GM19372 (cell line): Measurements from ENCODE around the gene SYTL5.

Source experiments
- ATAC-seq: cut with Tn5 transposase; IDR thresholded peaks from one replicate; pipeline ENCODE4 v1.9.1; 2021; ENCODE audit warnings: mild to moderate bottlenecking, low read depth, moderate library complexity; ENCODE audit not compliant: unreplicated experiment

SYTL5 gene

GRCh38 chrX:38018766-38019425 is 12.5 kb downstream of the SYTL5 start:
- ATAC-seq: no peak

DNA sequence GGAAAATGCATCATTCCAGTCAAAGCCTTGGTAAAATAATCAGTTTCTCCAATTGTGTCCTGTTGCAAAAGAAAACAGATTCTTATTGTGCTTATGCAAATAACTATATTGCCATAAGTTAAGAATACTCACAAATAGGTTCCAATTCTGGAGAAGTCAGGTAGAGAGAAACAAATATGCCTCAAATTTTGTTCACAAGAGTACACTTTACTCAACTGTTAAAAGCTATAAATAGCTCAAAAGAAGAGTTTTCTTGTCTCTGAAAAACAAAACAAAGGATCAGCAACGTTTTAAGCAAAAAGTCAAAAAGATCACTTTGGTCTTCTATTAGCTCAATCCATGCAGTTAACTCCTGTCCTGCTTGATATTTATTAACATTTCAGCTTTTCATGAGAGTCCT is 21.9 kb downstream of the SYTL5 start:
- ATAC-seq: no peak

DNA sequence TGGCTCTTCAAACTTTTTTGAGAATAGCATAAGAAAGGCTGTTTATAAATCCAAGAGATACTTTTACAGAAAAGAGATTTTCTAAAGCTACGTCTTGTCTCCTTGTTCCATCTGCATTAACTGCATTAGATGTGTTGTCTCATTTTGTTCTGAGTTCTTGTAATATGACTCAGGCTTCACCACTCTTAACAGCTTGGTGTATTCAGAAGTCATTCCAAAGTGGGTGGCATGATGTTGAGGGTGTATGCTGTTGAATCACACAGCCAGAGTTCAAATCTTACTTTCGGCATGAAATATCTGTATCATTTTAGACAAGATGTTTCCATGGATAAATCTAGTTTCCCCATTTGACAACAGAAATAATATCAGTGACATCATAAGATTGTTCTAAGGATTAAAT is 30.1 kb downstream of the SYTL5 start:
- no peak for ATAC-seq

DNA sequence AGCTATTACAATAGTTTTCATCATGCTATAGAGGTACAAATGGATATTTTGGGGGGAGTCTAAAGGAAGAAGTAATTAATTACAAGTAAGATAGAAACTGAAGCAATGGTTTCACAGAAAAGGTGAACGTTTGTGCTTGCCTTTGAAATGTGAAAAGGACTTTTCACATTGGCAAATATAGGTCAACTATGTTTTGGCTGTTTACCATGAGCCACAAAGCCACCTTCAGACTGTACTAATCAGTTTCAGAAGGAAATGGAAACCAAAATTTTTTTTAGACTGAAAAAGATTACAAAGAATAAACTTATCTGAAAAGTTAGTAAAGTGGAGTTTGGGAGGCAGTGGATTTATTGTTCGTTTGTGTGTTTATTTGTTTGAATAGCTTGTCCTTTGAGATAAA is 32.1 kb downstream of the SYTL5 start:
- ATAC-seq: no peak

DNA sequence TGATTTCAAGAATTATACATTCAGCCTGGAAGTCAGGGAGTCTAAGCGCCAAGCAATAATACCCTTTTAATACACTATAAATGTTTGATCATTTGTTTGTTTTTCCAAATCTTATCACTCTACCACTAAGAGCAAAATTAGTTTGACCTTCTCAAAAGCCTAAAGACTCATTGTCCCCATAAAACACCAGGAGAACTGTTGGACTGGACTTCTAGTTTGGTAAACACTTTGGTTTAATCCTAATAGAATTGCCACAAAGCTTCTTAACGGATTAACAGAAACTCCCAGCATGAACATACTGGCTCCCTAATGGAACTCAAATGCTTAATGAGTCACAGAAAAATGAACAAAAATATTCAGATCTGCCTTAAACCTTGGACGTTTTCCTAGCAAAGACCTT is 34.9 kb downstream of the SYTL5 start:
- ATAC-seq: no peak

DNA sequence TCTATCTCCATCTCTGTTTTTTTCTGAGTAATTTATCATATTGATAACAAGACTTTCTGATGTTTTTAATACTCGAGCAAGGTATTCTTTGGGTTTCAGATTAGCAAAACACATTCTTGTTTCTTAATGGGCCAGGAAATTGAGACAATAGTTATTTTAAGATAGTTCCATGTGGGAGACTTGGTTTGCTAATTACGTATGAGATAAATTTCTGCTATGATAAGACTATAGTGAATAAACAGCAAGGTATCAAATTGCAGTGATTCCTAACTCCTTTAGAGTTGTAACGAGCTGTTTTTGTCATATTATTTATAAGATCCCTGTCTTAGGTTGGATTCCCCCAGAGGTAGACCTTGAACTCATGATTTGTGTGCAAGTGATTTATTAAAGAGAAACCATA is 38.3 kb downstream of the SYTL5 start:
- no peak for ATAC-seq

- ATAC-seq: no peak
Observed at GRCh38 chrX:38045538-38046096, 39.3 kb downstream of the SYTL5 start.

DNA sequence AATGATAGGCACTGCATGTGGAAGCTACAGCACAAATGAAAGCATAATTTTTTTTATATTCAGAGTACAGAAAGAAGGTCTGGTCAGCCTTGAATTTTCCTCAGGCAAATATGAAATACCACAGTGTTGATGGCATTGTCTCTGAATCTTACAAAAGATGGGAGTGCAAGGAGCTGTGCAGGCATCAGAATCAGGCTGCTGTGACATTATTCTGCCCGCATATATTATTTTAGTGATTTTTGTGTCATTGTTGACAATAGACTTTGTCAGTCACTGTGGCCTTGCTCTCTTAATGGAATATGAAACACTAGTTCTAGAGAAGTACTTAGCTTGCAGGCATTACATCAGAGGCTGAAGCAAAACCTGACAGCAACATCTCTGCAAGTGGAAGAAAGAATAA is 42.5 kb downstream of the SYTL5 start:
- ATAC-seq: no peak

GRCh38 chrX:38050806-38051205 is 44.5 kb downstream of the SYTL5 start:
- no peak for ATAC-seq

DNA sequence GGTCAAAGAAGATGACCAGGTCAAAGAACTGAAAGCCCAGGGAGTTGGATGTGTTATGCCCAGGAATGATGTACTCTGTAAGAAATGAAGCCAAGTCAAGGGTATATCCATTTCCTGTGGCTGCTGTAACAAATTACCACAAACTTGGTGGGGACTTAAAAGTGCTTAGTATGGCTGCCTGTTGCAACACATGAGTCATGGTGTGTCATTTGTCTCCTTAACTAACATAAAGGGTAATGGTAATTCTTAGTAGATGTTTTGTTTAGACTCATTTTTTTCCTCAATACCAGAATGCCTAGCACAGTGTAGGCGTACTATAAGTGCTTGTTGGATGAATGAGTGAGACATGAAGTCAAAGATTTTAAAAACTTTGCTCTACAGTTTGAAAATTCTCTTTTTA is 45.7 kb downstream of the SYTL5 start:
- no peak for ATAC-seq

DNA sequence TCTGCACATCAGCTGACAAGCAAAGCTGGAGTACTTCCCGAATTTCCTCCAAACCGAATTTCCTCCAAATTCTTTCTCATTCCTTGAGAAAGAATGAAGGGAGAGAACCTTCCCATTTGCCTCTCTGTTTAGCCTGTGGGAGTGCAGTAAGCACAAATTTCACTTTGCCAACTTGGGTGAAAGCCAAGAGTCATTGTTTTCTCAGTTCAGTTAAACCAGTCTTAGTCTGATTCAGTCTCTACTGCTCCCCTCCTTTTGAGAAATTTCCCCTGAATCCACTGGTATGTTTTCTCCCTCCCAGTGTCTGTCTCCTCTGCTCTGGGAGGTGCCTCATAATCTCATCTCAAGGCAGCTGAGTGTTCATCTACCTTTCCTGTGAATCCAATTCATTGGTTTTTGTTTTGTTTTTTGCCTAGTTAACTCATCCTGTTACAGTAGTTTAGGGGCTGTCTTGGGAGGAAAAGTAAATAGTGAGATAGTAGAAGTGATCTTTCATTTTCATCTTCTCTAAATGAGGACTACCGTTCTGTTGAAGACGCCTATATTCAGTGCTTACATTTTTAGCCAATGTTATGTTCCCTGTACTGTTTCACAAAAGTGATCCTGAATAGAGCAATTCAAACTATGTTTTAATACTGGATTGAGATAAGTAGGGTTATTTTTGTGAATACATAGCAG is 49.0 kb downstream of the SYTL5 start:
- no peak for ATAC-seq

DNA sequence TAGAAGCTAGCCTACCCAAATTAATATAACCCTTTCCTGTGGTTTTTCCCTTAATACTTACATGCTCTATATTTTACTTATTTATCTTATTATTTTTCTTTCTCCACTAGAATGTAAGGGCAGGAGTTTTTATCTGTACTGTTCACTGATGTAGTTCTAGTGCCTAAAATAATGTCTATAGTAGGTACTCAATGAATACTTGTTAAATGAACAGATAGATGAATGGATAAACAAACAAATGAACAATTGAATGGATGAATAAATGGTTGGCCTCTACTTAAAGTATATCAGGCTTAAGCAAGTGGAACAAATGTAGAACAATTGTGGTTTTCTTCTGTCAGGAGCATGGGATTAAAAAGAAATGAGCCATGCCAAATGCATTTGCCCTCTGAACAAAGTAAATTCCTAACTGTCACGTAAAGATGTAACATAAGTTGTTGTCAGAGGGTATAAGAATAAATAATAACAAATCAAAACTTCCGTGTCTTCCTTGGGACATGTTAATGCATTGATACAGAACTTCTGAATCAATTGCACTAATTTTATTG is 54.1 kb downstream of the SYTL5 start:
- ATAC-seq: no peak

- no peak for ATAC-seq
Observed at GRCh38 chrX:38061335-38061734, 55.0 kb downstream of the SYTL5 start.

DNA sequence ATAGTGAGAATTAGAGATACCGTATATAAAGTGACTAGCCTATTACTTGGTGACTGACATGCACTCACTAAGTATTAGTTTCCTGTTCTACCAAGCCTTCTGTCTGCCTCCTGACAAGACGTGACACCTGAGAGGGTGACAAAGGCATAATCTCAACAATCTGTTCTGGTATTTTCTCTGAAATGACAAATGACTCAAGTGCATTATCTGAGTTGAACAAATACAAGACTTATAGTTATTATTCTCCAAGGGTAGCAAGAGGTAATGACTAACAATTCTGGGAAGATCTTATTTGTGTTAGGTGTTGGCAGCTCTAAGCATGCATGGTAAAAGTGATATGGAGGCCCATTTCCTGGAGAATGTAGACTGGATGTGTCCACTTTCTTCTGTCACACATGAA is 60.6 kb downstream of the SYTL5 start:
- no peak for ATAC-seq

DNA sequence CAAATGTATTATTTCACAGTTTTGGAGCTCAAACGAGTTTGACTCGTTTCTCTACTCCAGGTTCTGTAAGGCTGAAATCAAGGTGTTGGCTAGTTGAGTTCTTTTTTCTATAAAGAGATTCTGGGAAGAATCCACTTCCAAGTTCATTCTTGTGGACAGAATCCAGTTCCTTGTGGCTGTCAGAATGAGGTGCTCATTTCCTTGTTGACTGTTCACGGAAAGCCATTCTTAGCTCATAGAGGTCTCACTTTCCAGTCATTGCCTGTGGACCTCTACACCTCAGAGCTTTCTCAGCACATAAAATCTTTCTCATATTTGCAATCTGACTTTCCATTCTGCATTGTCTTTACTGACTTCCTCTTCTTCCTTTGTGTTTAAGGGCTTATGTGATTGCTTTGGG is 62.9 kb downstream of the SYTL5 start:
- no peak for ATAC-seq

- ATAC-seq: no peak
Observed at GRCh38 chrX:38069991-38070390, 63.6 kb downstream of the SYTL5 start.

GRCh38 chrX:38079463-38079862 is 73.1 kb downstream of the SYTL5 start:
- no peak for ATAC-seq

- ATAC-seq: no peak
Observed at GRCh38 chrX:38080808-38081207, 74.5 kb downstream of the SYTL5 start.

- no peak for ATAC-seq
Observed at GRCh38 chrX:38081909-38082308, 75.6 kb downstream of the SYTL5 start.

GRCh38 chrX:38082309-38082708 is 76.0 kb downstream of the SYTL5 start:
- no peak for ATAC-seq

DNA sequence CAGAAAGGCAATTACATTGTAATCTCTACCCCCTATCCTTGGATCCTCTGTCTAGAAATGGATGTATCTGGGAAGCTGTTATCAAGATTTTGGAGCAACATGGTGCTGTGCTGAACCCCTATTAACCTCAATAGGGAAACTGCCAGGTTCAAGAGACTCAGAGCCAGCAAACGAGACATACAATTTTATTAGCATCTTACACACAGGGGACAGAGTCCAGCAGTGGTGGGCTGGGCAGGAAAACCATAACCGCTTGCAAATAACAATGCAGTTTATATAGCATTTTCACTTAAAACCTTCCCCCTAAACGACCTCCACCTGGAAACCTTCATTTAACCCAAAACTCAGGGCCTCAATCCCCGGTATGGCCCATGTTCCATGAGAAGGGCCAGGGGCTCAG is 79.5 kb downstream of the SYTL5 start:
- no peak for ATAC-seq
